ENCODE results near the gene KLF15.

KLF15 gene

GRCh38 chr3:126364130-126364695 is 7.0 kb upstream of the KLF15 start:
- peaks cover 7% of the 10 kb centered on the region for H3K4me1 Mint-ChIP-seq
- peak overlapping the region; percentile 83 for H3K27ac Mint-ChIP-seq
- no peaks in the 10 kb centered on the region for H3K36me3 Mint-ChIP-seq (ENCODE audit: low read depth)
- H3K27me3 Mint-ChIP-seq (ENCODE audit: low read depth, poor library complexity): peaks cover 25% of the 10 kb centered on the region
- no peaks in the 10 kb centered on the region for H3K9me3 Mint-ChIP-seq
- no peak overlapping the region for H3K4me3 Mint-ChIP-seq
- no peak for DNase-seq
- TF ChIP-seq CTCF (IDR thresholded peaks at IDR 0.05): no peak

- Mint-ChIP-seq H3K27ac (no peak overlapping the region), H3K4me1 (peaks cover 22% of the 10 kb centered on the region), H3K4me3 (no peak overlapping the region), H3K27me3 (ENCODE audit: low read depth, poor library complexity) (peaks cover 36% of the 10 kb centered on the region), H3K36me3 (ENCODE audit: low read depth) (no peaks in the 10 kb centered on the region), H3K9me3 (no peaks in the 10 kb centered on the region)
- no peak for TF ChIP-seq CTCF (IDR thresholded peaks at IDR 0.05)
- no peak for DNase-seq
Measured at GRCh38 chr3:126361211-126361610, 4.0 kb upstream of the KLF15 start.

- Mint-ChIP-seq H3K9me3 (no peaks in the 10 kb centered on the region), H3K4me3 (no peak overlapping the region), H3K27me3 (ENCODE audit: low read depth, poor library complexity) (peaks cover 36% of the 10 kb centered on the region), H3K4me1 (peaks cover 25% of the 10 kb centered on the region), H3K36me3 (ENCODE audit: low read depth) (no peaks in the 10 kb centered on the region), H3K27ac (no peak overlapping the region)
- TF ChIP-seq CTCF (IDR thresholded peaks at IDR 0.05): no peak
- no peak for DNase-seq
Measured at GRCh38 chr3:126360714-126361060, 3.5 kb upstream of the KLF15 start.

- TF ChIP-seq CTCF (IDR thresholded peaks at IDR 0.05): no peak
- Mint-ChIP-seq H3K27me3 (ENCODE audit: low read depth, poor library complexity) (peaks cover 36% of the 10 kb centered on the region), H3K36me3 (ENCODE audit: low read depth) (no peaks in the 10 kb centered on the region), H3K27ac (no peak overlapping the region), H3K4me1 (peaks cover 30% of the 10 kb centered on the region), H3K4me3 (no peak overlapping the region), H3K9me3 (no peaks in the 10 kb centered on the region)
- no peak for DNase-seq
Measured at GRCh38 chr3:126360046-126360713, 3.0 kb upstream of the KLF15 start.

GRCh38 chr3:126358816-126359181 is 1.6 kb upstream of the KLF15 start:
- H3K4me1 Mint-ChIP-seq: peaks cover 32% of the 10 kb centered on the region

More at GRCh38 chr3:126358816-126359181, 1.6 kb upstream of the KLF15 start:
- H3K27ac Mint-ChIP-seq: no peak overlapping the region
- no peaks in the 10 kb centered on the region for H3K9me3 Mint-ChIP-seq
- peak overlapping the region; percentile 35 for H3K4me3 Mint-ChIP-seq
- H3K36me3 Mint-ChIP-seq (ENCODE audit: low read depth): no peaks in the 10 kb centered on the region
- DNase-seq: no peak
- no peak for TF ChIP-seq CTCF (IDR thresholded peaks at IDR 0.05)
- peaks cover 36% of the 10 kb centered on the region for H3K27me3 Mint-ChIP-seq (ENCODE audit: low read depth, poor library complexity)

Data from nephron progenitor cell (in vitro differentiated cells).